Karpas-422 (cell line): ENCODE results near the gene ANKRD6. TPM values are rescaled to one million over a fixed set of nuclear protein-coding genes. Genes with fewer than 3 reads are reported as not detected.
"Not testable (repeated sequence)": the region's sequence is repeated elsewhere in the genome, so short reads cannot be mapped to it uniquely, and the experiment has no call there.

Experiments used
- DNase-seq: peaks from one replicate; pipeline ENCODE4 v3.0.0-alpha.2; 2015
- H2AFZ ChIP-seq: fragments of 200-600 bp; sonication (generic); 2 replicates; pipeline ENCODE4 v1.6.1; 2014; ENCODE audit warnings: antibody characterized with exemption, low read length, mixed read lengths
- H3K27ac ChIP-seq: fragments of 200-600 bp; sonication (generic); 2 replicates; pipeline ENCODE4 v1.5.1; 2014; ENCODE audit warnings: mild to moderate bottlenecking, low read length, moderate library complexity
- H3K27me3 ChIP-seq: fragments of 200-600 bp; sonication (generic); 2 replicates; pipeline ENCODE4 v1.6.1; 2014; ENCODE audit warnings: low read length, mixed read lengths
- H3K36me3 ChIP-seq: fragments of 200-600 bp; sonication (generic); 2 replicates; pipeline ENCODE4 v1.6.1; 2014; ENCODE audit warnings: low read length, mixed read lengths; ENCODE audit not compliant: insufficient read depth
- H3K4me1 ChIP-seq: fragments of 200-600 bp; sonication (generic); 2 replicates; pipeline ENCODE4 v1.6.1; 2014; ENCODE audit warnings: mild to moderate bottlenecking, low read length, mixed read lengths
- H3K4me2 ChIP-seq: fragments of 200-600 bp; sonication (generic); 2 replicates; pipeline ENCODE4 v1.6.1; 2014; ENCODE audit warnings: low read length, low read depth, mild to moderate bottlenecking; ENCODE audit not compliant: poor library complexity, severe bottlenecking
- H3K4me3 ChIP-seq: fragments of 200-600 bp; sonication (generic); 2 replicates; pipeline ENCODE4 v1.5.1; 2014; ENCODE audit warnings: mild to moderate bottlenecking, antibody characterized with exemption, low read length, mixed read lengths
- H3K79me2 ChIP-seq: fragments of 200-600 bp; sonication (generic); 2 replicates; pipeline ENCODE4 v1.6.1; 2014; ENCODE audit warnings: mild to moderate bottlenecking, low read length, mixed read lengths
- H3K9ac ChIP-seq: fragments of 200-600 bp; sonication (generic); 2 replicates; pipeline ENCODE4 v1.6.0; 2014; ENCODE audit warnings: low read length
- H3K9me2 ChIP-seq: fragments of 200-600 bp; sonication (generic), shearing (Covaris generic); replicated peaks from 2 replicates; pipeline ENCODE4 v1.6.0; 2014; ENCODE audit warnings: mild to moderate bottlenecking, low read length, moderate library complexity; ENCODE audit not compliant: insufficient read depth
- H3K9me3 ChIP-seq: fragments of 300-700, 200-600 bp; sonication (generic); 2 replicates; pipeline ENCODE4 v1.6.1; 2014; ENCODE audit warnings: low read length, mixed read lengths
- H4K20me1 ChIP-seq: fragments of 200-600 bp; sonication (generic); 2 replicates; pipeline ENCODE4 v1.6.1; 2014; ENCODE audit warnings: mild to moderate bottlenecking, antibody characterized with exemption, low read length, low read depth; ENCODE audit not compliant: insufficient read depth
- total RNA-seq: library from RNA; depleted of rRNA; stranded (reverse); fragments of >200 nt; shearing (Covaris generic); gene quantifications from 2 replicates; pipeline ENCODE4 v1.2.3, GENCODE V29; 2014; ENCODE audit warnings: low replicate concordance

Gene ANKRD6
- total RNA-seq, 1 experiment from 2014 or later, result not detected

GRCh38 chr6:89613790-89614189 is 180.8 kb downstream of the ANKRD6 start:
- H3K9me2 ChIP-seq, result no peaks in the 10 kb centered on the region
- H3K4me1 ChIP-seq, result no peaks in the 10 kb centered on the region
- H4K20me1 ChIP-seq, result no peaks in the 10 kb centered on the region
- H3K4me2 ChIP-seq, result no peak overlapping the region
- H2AFZ ChIP-seq, result no peak overlapping the region
- no peak overlapping the region for H3K9ac ChIP-seq
- no peaks in the 10 kb centered on the region for H3K79me2 ChIP-seq
- no peak for DNase-seq
- no peak overlapping the region for H3K4me3 ChIP-seq
- H3K27ac ChIP-seq, result no peak overlapping the region
- no peaks in the 10 kb centered on the region for H3K9me3 ChIP-seq
- no peaks in the 10 kb centered on the region for H3K36me3 ChIP-seq
- H3K27me3 ChIP-seq, result no peaks in the 10 kb centered on the region

DNA sequence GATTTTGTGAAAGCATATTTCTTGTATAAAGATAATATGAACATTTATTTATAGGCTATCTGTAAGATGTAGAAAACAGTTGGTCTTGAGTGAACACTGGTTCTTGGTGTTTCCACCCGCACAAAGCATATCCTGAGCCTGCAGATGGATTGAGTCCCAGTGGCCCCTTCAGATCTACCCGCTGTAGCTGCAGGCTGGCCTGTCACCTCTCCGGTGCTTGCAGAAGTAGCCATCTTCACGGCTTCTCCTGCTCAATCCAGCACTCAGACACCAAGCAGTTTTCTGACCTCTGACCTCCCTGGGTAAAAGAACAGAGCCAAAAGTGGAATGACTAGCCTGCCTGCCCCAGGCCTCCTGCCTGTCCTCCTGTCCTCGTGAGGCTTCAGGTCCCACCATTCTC is 182.9 kb downstream of the ANKRD6 start:
- Histone ChIP-seq H2AFZ (no peak overlapping the region), H3K4me2 (no peak overlapping the region), H3K27me3 (no peaks in the 10 kb centered on the region), H3K9ac (no peak overlapping the region), H3K36me3 (no peaks in the 10 kb centered on the region), H3K4me3 (no peak overlapping the region), H4K20me1 (no peaks in the 10 kb centered on the region), H3K79me2 (no peaks in the 10 kb centered on the region), H3K27ac (no peak overlapping the region), H3K4me1 (no peaks in the 10 kb centered on the region), H3K9me2 (no peaks in the 10 kb centered on the region), H3K9me3 (no peaks in the 10 kb centered on the region)
- DNase-seq, result no peak

DNA sequence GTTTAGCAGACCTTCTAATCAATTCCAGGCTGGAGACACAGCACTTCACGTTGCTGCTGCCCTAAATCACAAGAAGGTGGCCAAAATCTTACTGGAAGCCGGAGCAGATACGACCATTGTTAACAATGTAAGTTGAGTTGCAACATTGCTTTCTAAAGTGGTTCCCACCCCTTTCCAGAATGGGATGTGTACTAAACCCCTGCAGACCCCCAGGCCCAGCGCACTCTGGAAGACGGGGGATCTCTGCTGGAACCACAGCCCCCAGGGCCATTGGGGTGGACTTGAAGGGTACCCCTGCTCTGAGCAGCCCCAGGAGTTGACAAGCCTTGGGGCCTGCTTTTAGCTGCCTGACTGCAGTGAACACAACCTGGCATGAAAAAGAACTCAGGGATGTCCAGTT is 183.6 kb downstream of the ANKRD6 start:
- Histone ChIP-seq H3K9me2 (no peaks in the 10 kb centered on the region), H3K4me3 (no peak overlapping the region), H3K4me2 (no peak overlapping the region), H3K4me1 (no peaks in the 10 kb centered on the region), H3K9ac (no peak overlapping the region), H4K20me1 (no peaks in the 10 kb centered on the region), H3K27ac (no peak overlapping the region), H3K79me2 (no peaks in the 10 kb centered on the region), H2AFZ (no peak overlapping the region), H3K9me3 (no peaks in the 10 kb centered on the region), H3K36me3 (no peaks in the 10 kb centered on the region), H3K27me3 (no peaks in the 10 kb centered on the region)
- no peak for DNase-seq

GRCh38 chr6:89618026-89618425 is 185.1 kb downstream of the ANKRD6 start:
- H3K9ac ChIP-seq, result no peak overlapping the region
- H3K4me3 ChIP-seq, result no peak overlapping the region
- H3K9me3 ChIP-seq, result no peaks in the 10 kb centered on the region
- no peaks in the 10 kb centered on the region for H3K9me2 ChIP-seq
- no peaks in the 10 kb centered on the region for H3K79me2 ChIP-seq
- no peaks in the 10 kb centered on the region for H3K27me3 ChIP-seq
- H3K36me3 ChIP-seq, result no peaks in the 10 kb centered on the region
- no peak overlapping the region for H3K27ac ChIP-seq
- H4K20me1 ChIP-seq, result no peaks in the 10 kb centered on the region
- no peaks in the 10 kb centered on the region for H3K4me1 ChIP-seq
- H3K4me2 ChIP-seq, result no peak overlapping the region
- no peak for DNase-seq
- H2AFZ ChIP-seq, result no peak overlapping the region

GRCh38 chr6:89619567-89619966 is 186.6 kb downstream of the ANKRD6 start:
- Histone ChIP-seq H3K27me3 (no peaks in the 10 kb centered on the region), H3K4me3 (no peak overlapping the region), H2AFZ (no peak overlapping the region), H3K4me1 (no peaks in the 10 kb centered on the region), H3K27ac (no peak overlapping the region), H3K4me2 (no peak overlapping the region), H3K79me2 (no peaks in the 10 kb centered on the region), H3K9me3 (no peaks in the 10 kb centered on the region), H3K36me3 (no peaks in the 10 kb centered on the region), H3K9ac (no peak overlapping the region), H4K20me1 (no peaks in the 10 kb centered on the region), H3K9me2 (no peaks in the 10 kb centered on the region)
- no peak for DNase-seq

DNA sequence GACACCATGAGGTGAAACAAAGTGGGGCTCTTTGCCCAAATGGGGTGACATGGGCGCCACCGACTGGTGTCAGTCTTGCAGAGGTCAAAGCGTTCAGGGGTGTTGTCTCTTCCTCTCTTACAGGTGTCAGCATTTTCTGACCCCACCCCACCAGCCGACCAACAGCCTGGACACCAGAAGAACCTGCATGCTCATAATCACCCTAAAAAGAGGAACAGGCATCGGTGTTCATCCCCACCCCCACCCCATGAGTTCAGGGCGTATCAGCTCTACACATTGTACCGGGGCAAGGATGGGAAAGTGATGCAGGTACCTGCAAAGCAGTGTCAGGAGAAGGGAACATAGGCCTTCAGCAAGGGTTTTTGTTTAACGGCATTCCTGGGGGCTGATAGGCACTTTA is 190.8 kb downstream of the ANKRD6 start:
- no peaks in the 10 kb centered on the region for H3K9me3 ChIP-seq
- no peak overlapping the region for H2AFZ ChIP-seq
- no peaks in the 10 kb centered on the region for H3K4me1 ChIP-seq
- no peak overlapping the region for H3K27ac ChIP-seq
- no peak overlapping the region for H3K4me3 ChIP-seq
- H3K79me2 ChIP-seq, result no peaks in the 10 kb centered on the region
- no peak for DNase-seq
- no peak overlapping the region for H3K9ac ChIP-seq
- no peaks in the 10 kb centered on the region for H4K20me1 ChIP-seq
- H3K36me3 ChIP-seq, result no peaks in the 10 kb centered on the region
- no peaks in the 10 kb centered on the region for H3K9me2 ChIP-seq
- no peak overlapping the region for H3K4me2 ChIP-seq
- H3K27me3 ChIP-seq, result no peaks in the 10 kb centered on the region

DNA sequence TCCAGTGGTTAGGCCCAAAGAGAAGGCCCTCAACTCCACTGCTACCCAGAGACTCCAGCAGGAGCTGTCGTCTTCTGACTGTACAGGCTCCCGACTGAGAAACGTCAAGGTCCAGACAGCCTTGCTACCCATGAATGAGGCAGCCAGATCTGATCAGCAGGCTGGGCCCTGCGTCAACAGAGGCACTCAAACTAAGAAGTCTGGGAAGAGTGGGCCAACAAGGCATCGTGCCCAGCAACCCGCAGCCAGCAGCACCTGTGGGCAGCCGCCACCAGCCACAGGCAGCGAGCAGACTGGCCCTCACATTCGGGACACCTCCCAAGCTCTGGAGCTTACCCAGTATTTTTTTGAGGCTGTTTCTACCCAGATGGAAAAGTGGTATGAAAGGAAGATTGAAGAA is 197.5 kb downstream of the ANKRD6 start:
- H3K9me2 ChIP-seq, result no peaks in the 10 kb centered on the region
- H4K20me1 ChIP-seq, result no peaks in the 10 kb centered on the region
- H2AFZ ChIP-seq, result no peak overlapping the region
- H3K36me3 ChIP-seq, result no peaks in the 10 kb centered on the region; the same call in 1 of the 2 replicates
- no peaks in the 10 kb centered on the region for H3K79me2 ChIP-seq
- H3K4me2 ChIP-seq, result no peak overlapping the region
- H3K27me3 ChIP-seq, result no peaks in the 10 kb centered on the region
- no peaks in the 10 kb centered on the region for H3K9me3 ChIP-seq
- no peak overlapping the region for H3K9ac ChIP-seq
- no peak for DNase-seq
- no peaks in the 10 kb centered on the region for H3K4me1 ChIP-seq
- no peak overlapping the region for H3K27ac ChIP-seq
- no peak overlapping the region for H3K4me3 ChIP-seq

DNA sequence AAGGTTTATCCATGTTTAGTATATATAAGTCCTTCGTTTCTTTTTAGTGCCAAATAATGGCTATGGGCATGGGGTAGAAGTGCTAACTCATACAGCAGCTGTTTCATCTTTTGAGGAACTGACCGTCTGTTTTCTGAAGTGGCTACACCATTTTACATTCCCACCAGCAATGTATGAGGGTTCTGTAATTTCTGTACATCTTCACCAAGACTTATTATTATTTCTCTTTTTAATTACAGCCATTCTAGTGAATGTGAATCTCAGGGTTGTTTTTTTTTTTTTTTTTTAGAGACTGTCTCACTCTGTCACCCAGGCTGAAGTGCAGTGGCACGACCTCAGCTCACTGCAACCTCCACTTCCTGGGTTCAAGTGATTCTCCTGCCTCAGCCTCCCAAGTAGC is 203.5 kb downstream of the ANKRD6 start:
- H3K9ac ChIP-seq, H2AFZ ChIP-seq, H3K27me3 ChIP-seq, H3K9me2 ChIP-seq, H3K9me3 ChIP-seq, H3K4me3 ChIP-seq, H4K20me1 ChIP-seq, DNase-seq, H3K27ac ChIP-seq, H3K4me2 ChIP-seq: not testable (repeated sequence)
- Histone ChIP-seq H3K79me2 (peaks cover 35% of the 10 kb centered on the region), H3K4me1 (peaks cover 24% of the 10 kb centered on the region), H3K36me3 (peaks cover 22% of the 10 kb centered on the region; the same call in 1 of the 2 replicates)

GRCh38 chr6:89637960-89638319 is 205.0 kb downstream of the ANKRD6 start:
- Histone ChIP-seq H3K27me3 (no peaks in the 10 kb centered on the region), H3K9ac (peak overlapping the region; percentile 82), H3K4me2 (peak overlapping the region; percentile 99), H3K36me3 (peaks cover 34% of the 10 kb centered on the region), H3K9me3 (no peaks in the 10 kb centered on the region), H3K4me1 (peaks cover 24% of the 10 kb centered on the region), H4K20me1 (no peaks in the 10 kb centered on the region), H3K79me2 (peaks cover 45% of the 10 kb centered on the region), H3K4me3 (peak overlapping the region; percentile 77), H2AFZ (0 out of 2 replicates have a peak overlapping the region, but pooled peaks have one; percentile 44), H3K27ac (peak overlapping the region; percentile 82), H3K9me2 (no peaks in the 10 kb centered on the region)
- DNase-seq, result no peak
